H1 (cell line): ENCODE data around the gene INTS7.

Experiments
- BCL11A ChIP-seq, 2 experiments: IDR thresholded peaks; one replicate each; pipeline ENCODE4 v1.6.1; 2011; ENCODE audit warnings: low read depth in 2 of 2, low read length in 2 of 2, mild to moderate bottlenecking in 2 of 2
- CHD1 ChIP-seq: IDR thresholded peaks from 2 replicates; pipeline ENCODE4 v1.6.1; 2012; ENCODE audit warnings: low read depth, low read length, improper control_type of control experiment
- CTCF ChIP-seq, 3 experiments: IDR thresholded peaks; 1 replicate in 2 of 3; 2 replicates in 1 of 3; pipeline versions ENCODE4 v1.5.1 to v1.6.1; 2011; ENCODE audit warnings: low read length in 3 of 3, mild to moderate bottlenecking in 3 of 3, inconsistent platforms in 2 of 3, low read depth in 1 of 3, moderate library complexity in 1 of 3; ENCODE audit not compliant: insufficient read depth in 1 of 3; ENCODE audit errors: control extremely low read depth in 1 of 3
- MAFK ChIP-seq: IDR thresholded peaks from 2 replicates; pipeline ENCODE4 v1.6.1; 2012; ENCODE audit warnings: low read depth, mild to moderate bottlenecking, improper control_type of control experiment, low read length
- POLR2AphosphoS5 ChIP-seq: IDR thresholded peaks from 2 replicates; pipeline ENCODE4 v1.6.1; 2011; ENCODE audit warnings: low read depth, low read length
- POU5F1 ChIP-seq: IDR thresholded peaks from 2 replicates; pipeline ENCODE4 v1.6.1; 2011; ENCODE audit warnings: low read depth, mild to moderate bottlenecking, low read length, moderate library complexity

DNA sequence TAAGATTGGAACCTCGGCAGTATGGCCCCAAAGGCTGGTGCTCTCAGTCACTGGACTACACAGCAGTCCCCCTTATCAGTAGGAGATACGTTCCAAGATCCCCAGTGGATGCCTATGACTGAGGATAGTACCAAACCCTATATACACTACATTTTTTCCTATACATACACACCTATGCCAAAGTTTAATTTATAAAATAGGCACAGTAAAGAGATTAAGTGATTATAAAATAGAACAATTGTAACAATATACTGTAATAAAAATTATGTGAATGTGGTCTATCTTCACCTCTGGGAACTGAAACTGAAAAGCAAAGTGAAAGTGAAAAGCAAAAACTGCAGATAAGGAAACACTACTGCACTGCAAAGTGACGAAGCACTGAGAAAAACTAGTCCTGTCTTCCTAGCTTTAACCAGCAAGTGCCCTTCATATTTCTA lies 96.8 kb downstream of the INTS7 start:
- TF ChIP-seq POLR2AphosphoS5 (no peak), BCL11A (IDR thresholded peaks at IDR 0.05; ENCODE audit: low read depth in 2 of 2, low read length in 2 of 2) (no peak), CHD1 (no peak), POU5F1 (no peak), CTCF (IDR thresholded peaks at IDR 0.05; ENCODE audit: control extremely low read depth in 1 of 3, insufficient read depth in 1 of 3, low read depth in 1 of 3, low read length in 3 of 3) (no peak), MAFK (no peak)
